ENCODE measurements around the gene LINC01488.

Gene LINC01488

DNA sequence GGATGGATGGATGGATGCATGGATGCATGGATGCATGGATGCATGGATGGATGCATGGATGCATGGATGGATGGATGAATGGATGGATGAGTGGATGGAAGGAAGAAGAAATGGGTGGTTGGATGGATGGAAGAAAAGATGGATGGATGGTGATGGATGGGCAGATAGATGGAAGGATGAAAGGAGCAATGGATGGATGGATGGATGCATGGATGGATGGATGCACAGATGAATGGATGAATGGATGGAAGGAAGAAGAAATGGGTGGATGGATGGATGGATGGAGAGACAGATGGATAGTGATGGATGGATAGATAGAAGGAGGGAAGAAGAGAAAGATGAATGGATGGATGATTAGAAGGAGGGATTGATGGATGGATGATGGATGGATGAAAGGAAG lies 30.2 kb upstream of the LINC01488 start:
- Histone ChIP-seq H3K4me3 (no peak overlapping the region), H3K9me3 (no peaks in the 10 kb centered on the region), H3K4me1 (no peaks in the 10 kb centered on the region), H3K36me3 (replicated peaks) (no peaks in the 10 kb centered on the region), H3K27me3 (ENCODE audit: low read depth) (no peaks in the 10 kb centered on the region)
- in situ Hi-C loops (cut with MboI; ENCODE audit: low sequenced_read_pairs): no loop called here
- DNase-seq (ENCODE audit: low spot score in 2 of 2): no peak

DNA sequence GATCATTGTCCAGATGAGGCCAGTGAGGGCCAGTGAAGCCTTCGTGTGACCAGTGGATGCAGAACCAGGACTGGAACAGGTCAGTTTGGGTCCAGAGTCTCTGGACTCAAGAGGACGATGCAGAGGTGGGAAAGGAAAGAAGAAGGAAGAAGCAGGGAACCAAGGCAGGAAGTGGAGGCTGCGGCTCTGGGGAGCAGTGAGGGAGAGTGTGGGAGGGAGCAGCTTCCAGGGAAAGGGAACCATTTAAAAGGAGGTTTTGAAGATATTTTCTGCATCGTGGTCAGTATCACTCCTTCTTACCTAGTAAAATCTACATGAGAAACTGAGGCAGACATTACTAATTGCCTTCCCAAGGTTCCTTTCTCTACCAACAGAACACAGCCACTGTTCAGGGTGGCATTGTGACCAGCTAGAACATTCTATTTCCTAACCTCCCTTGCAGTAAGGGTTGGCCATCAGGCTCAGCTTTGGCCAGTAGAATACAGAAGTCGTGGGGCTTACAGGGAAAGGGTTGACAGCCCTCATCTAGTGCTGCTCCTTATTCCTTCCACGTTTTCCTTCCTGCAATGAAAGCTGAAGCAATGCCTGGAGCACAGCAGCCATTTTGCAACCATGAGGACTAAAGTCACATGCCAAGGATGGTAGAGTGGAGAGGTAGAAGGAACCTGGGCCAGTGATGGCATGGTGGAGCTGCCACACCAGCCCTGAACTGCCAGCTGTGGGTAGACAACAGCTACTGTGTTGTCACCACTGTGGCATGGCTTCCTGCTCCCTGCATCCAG lies 29.1 kb upstream of the LINC01488 start:
- Histone ChIP-seq H3K9me3 (no peaks in the 10 kb centered on the region), H3K27me3 (ENCODE audit: low read depth) (no peaks in the 10 kb centered on the region), H3K4me1 (no peaks in the 10 kb centered on the region), H3K4me3 (no peak overlapping the region), H3K36me3 (replicated peaks) (no peaks in the 10 kb centered on the region)
- in situ Hi-C loops (cut with MboI; ENCODE audit: low sequenced_read_pairs): no loop called here
- DNase-seq (ENCODE audit: low spot score in 2 of 2): no peak

DNA sequence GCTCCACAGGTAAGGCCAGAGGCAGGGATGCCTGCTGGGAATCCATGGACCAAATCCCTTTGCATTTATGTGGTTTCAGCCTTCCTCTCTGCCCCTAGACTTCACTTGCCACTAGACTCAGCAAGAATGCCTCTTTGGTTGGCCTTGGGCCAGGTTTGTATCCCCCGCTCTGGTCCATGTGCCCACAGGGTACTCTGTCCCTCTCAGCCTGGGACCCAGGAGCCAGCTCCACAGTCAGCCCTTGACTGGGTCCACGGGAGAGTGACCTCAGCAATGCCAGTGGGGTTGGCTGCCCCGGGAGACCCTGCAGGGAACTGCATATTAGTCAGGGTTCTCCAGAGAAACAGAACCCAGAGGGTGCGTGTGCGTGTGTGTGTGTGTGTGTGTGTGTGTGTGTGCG lies 28.3 kb upstream of the LINC01488 start:
- H3K36me3 ChIP-seq (replicated peaks): no peaks in the 10 kb centered on the region
- no peak overlapping the region for H3K4me3 ChIP-seq
- H3K9me3 ChIP-seq: no peaks in the 10 kb centered on the region
- H3K27me3 ChIP-seq (ENCODE audit: low read depth): no peaks in the 10 kb centered on the region
- in situ Hi-C loops (cut with MboI; ENCODE audit: low sequenced_read_pairs): no loop called here
- no peaks in the 10 kb centered on the region for H3K4me1 ChIP-seq
- no peak for DNase-seq (ENCODE audit: low spot score in 2 of 2)

DNA sequence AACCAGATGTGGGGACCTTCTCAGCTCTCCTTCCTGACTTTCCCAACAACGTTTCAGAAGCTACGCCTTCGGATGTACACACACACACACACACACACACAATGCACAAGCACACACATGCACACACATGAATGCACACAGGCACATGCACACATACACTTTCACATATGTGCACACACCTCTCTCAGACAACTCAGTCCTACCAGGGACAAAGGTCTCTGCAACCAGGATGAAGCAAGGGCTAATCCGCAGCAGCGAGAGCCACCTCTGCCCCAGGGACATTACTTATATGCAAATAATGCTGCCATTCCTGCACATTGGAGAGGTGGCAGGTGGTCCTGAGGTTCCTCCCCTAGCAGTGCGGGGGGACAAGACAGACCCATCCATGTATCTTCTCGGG lies 27.4 kb upstream of the LINC01488 start:
- Histone ChIP-seq H3K27me3 (ENCODE audit: low read depth) (no peaks in the 10 kb centered on the region), H3K9me3 (no peaks in the 10 kb centered on the region), H3K4me3 (no peak overlapping the region), H3K4me1 (no peaks in the 10 kb centered on the region), H3K36me3 (replicated peaks) (no peaks in the 10 kb centered on the region)
- in situ Hi-C loops (cut with MboI; ENCODE audit: low sequenced_read_pairs): no loop called here
- DNase-seq (ENCODE audit: low spot score in 2 of 2): no peak

DNA sequence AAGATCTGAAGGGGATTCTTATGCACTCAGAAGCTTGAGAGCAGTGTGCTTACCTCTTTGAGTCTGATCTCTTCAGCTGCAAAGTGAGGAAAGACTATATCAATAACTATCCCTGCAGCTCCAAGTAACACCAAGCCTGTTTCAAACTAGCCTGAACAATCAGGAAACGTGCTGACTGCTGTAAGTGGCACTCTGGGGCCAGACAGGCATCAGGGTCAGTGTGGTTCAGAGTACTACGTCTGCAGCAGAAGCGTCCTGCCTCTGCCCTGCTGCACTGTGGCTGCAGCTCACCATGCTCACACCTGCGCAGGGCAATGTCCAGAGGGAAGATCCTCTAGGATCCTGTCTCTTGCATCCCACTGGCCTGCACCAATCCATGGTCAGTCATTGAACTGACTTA lies 25.5 kb upstream of the LINC01488 start:
- Histone ChIP-seq H3K36me3 (replicated peaks) (no peaks in the 10 kb centered on the region), H3K9me3 (0 out of 2 replicates have a peak, but pooled peaks cover under 1% of the 10 kb centered on the region), H3K27me3 (ENCODE audit: low read depth) (no peaks in the 10 kb centered on the region), H3K4me3 (no peak overlapping the region), H3K4me1 (no peaks in the 10 kb centered on the region)
- in situ Hi-C loops (cut with MboI; ENCODE audit: low sequenced_read_pairs): no loop called here
- no peak for DNase-seq (ENCODE audit: low spot score in 2 of 2)

DNA sequence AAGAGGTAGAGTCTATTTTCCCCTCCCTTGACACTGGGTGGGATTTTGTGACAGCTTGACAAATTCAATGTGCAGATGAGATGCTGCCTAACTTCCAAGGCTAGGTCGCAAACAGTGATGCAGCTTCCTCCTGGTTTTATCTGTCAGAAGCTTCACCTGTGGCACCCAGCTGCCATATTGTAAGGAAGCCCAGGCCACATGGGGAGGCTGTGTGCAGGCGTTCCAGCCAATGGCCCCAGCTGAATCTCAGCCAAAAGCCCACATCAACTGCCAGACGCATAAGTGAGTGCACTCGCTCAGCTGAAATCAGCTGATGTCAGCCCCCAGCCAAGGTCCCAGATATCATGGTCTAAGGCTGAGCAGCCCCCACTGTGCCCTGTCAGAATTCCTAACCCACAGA lies 24.8 kb upstream of the LINC01488 start:
- H3K27me3 ChIP-seq (ENCODE audit: low read depth): no peaks in the 10 kb centered on the region
- H3K9me3 ChIP-seq: 0 out of 2 replicates have a peak, but pooled peaks cover 4% of the 10 kb centered on the region
- no peaks in the 10 kb centered on the region for H3K36me3 ChIP-seq (replicated peaks)
- no peaks in the 10 kb centered on the region for H3K4me1 ChIP-seq
- no peak overlapping the region for H3K4me3 ChIP-seq
- no peak for DNase-seq (ENCODE audit: low spot score in 2 of 2)
- in situ Hi-C loops (cut with MboI; ENCODE audit: low sequenced_read_pairs): no loop called here

DNA sequence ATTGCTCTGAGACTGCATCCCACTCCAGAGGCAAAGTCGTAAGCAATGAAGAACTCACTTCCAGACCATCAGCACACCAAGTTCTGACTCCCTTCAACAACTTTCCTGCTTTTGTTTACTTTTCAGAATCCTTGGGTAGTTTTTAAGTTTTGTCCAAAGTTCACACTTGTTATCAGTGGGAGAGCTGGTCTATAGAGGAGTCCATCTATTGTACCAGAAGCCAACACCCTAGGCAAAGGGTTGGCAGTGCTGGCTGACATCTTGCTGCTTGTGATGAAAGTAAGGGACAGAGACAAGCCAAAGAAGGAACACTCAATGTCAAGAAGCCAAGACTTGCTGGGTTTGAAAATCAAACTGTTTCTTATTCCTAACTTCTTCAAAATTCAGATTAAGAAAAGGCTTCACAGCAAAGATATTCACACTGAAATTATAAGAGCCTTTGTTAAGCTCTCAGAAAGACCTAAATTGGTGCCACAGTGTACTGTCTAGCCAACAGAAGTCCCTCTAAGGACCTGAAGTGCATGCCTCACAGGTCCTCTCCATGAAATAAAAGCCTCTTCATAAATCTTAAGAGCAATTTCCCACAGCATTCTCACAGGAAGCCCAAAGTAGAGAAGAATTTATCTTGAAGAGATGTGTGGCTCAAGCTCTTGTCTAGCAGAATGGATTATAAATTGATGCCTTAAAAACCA lies 21.5 kb upstream of the LINC01488 start:
- Histone ChIP-seq H3K4me3 (no peak overlapping the region), H3K4me1 (no peaks in the 10 kb centered on the region), H3K9me3 (0 out of 2 replicates have a peak, but pooled peaks cover 4% of the 10 kb centered on the region), H3K36me3 (replicated peaks) (no peaks in the 10 kb centered on the region), H3K27me3 (ENCODE audit: low read depth) (no peaks in the 10 kb centered on the region)
- in situ Hi-C loops (cut with MboI; ENCODE audit: low sequenced_read_pairs): no loop called here
- no peak for DNase-seq (ENCODE audit: low spot score in 2 of 2)

DNA sequence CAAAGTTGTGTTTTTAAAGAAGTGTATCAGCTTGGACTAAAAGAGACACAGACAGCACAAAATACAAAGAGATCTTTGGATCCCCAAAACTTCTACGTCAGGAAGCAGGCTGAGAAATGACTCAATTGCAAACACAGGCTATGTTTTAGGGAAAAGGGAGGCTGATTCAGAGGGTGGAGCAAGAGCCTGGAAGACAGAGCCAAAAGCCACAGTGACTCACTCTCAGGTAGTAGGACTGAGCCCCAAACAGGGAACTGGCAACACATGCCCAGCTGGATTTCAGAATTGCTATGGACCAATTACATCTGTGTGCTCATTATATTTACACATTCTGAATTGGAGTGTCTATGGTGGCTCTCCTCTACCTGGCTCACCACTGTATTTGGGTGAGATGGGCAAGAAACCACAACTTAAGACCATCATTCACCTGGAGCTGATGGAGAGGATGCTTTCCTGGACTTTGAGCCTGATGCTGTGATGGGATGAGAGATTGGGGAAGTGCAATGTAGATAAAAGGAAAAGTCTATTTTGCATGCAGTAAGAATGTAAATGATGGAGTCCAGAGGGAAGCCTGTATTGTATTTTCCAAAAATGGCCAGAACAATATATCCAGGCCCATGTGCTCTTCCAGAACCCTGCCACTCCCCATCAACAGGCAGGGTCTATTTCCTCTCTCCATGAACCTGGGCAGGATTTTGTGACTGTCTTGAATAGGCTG lies 20.8 kb upstream of the LINC01488 start:
- H3K27me3 ChIP-seq (ENCODE audit: low read depth): no peaks in the 10 kb centered on the region
- no peaks in the 10 kb centered on the region for H3K36me3 ChIP-seq (replicated peaks)
- in situ Hi-C loops (cut with MboI; ENCODE audit: low sequenced_read_pairs): no loop called here
- 0 out of 2 replicates have a peak, but pooled peaks cover 4% of the 10 kb centered on the region for H3K9me3 ChIP-seq
- no peaks in the 10 kb centered on the region for H3K4me1 ChIP-seq
- no peak overlapping the region for H3K4me3 ChIP-seq
- no peak for DNase-seq (ENCODE audit: low spot score in 2 of 2)

DNA sequence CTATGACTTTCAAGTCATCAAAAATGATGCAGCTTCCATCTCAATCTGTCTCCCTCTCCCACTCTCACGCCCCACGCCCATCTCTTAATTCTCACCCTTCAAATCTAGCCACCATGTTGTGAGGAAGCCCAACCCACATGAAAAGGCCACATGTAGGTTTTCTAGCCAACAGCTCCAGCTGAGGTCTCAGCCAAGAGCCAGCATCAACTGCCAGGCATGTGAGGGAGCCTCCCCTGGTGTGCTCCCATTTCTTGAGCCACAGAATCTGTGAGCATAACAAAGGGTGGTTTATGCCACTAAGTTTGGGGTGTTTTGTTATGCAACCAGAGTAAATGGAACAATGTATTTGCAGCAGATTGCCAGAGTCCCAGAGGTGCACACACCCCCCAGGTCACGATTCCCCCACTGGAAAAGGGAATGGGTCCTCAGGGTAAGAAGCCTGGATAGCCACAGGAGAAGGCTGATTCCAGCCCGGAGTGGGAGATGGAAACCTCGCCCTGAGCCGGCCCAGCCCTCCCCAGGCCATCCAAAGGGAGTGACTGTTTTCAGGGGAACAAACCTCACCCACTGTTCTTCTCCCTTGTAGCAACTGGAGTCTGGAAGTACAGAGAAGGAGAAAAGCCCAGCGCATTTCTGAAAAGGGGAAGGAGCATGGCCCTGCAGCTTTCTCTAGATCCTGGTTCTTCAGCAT lies 20.0 kb upstream of the LINC01488 start:
- no peak for DNase-seq (ENCODE audit: low spot score in 2 of 2)
- H3K4me3 ChIP-seq: no peak overlapping the region
- in situ Hi-C loops (cut with MboI; ENCODE audit: low sequenced_read_pairs): no loop called here

DNA sequence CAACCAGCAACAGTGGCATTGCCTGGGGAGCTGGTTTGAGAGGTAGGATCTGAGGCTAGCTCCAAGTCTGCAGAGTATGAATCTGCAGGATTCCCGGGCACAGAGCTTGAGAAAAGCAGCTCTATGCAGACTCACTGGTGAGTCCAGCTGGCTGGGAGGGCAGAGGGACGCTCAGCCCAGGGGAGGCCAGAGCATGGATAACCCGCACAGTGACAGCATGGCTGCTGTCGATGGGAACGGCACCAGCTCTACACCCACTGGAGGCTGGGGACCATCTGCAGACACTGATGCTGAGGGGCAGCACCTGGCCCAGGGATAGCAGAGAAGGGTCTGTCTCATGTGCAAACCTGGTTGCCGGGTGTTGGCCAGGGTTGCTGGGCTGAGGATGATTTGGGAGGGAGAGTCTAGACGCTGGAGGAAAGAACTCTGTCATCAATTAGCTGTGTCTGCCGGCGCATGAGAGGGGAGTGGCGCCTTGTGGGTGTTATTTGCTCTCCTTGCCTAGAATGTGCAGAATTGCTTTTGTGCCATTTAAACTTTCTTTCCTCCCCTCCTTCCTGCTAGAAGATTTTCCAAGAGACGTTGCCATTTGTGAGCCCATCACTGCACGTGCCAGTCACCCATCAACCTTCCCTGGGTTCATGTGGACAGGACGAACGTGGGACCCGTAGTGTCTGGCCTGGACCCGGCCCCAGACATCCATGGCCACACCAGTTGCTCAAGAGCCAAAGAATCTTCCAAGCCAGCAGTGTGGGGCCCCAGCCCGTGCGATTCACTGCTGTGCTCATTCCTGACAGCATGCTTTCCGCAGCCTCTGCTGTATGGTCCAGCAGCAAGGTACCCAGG lies 19.1 kb upstream of the LINC01488 start:
- in situ Hi-C loops (cut with MboI; ENCODE audit: low sequenced_read_pairs): no loop called here
- no peaks in the 10 kb centered on the region for H3K4me1 ChIP-seq
- no peak overlapping the region for H3K4me3 ChIP-seq
- H3K27me3 ChIP-seq (ENCODE audit: low read depth): no peaks in the 10 kb centered on the region
- no peaks in the 10 kb centered on the region for H3K36me3 ChIP-seq (replicated peaks)
- DNase-seq (ENCODE audit: low spot score in 2 of 2): no peak
- H3K9me3 ChIP-seq: 0 out of 2 replicates have a peak, but pooled peaks cover 4% of the 10 kb centered on the region

More for the DNA sequence above, 20.0 kb upstream of the LINC01488 start:
- H3K9me3 ChIP-seq: 0 out of 2 replicates have a peak, but pooled peaks cover 4% of the 10 kb centered on the region
- H3K4me1 ChIP-seq: no peaks in the 10 kb centered on the region
- H3K27me3 ChIP-seq (ENCODE audit: low read depth): no peaks in the 10 kb centered on the region
- no peaks in the 10 kb centered on the region for H3K36me3 ChIP-seq (replicated peaks)

DNA sequence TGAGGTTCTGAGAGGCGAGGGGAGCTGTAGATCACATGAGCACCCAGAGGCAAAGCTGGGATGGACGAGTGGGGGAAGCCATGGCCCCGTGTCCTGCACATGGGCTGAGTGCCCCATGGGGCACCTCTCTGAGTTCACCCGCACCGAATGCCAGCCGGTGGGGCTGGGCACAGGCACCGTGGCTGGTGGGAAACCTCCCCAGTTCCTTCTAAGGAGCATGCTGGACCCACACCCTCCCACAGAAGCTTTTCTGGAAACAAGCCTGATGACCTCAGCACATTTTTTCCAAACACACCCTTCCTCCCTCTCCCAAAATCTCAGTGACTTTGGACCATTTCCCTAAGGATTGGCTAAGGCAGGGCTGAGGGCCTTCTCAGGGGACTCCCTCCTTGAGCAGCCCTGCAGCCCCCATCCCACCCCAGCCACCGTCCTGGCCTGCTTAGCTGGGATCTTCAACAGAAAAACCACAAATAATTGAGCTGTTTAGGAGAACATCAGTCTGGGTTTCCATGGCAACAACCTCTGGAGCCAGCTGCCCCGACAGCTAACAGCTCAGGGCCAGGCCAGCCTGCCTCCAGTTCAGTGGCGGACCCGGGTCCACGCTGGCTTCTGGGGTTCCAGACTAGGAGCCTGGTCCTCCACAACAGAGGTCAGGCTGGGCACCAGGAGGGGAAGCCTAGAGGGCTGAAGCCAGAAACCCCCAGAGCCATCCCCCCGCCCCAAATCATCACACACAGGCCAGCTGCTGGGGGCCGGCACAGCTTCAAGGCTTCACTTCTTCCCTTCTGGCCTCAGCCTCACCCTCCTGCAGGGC lies 18.1 kb upstream of the LINC01488 start:
- Histone ChIP-seq H3K4me3 (no peak overlapping the region), H3K4me1 (no peaks in the 10 kb centered on the region), H3K9me3 (0 out of 2 replicates have a peak, but pooled peaks cover 4% of the 10 kb centered on the region), H3K27me3 (ENCODE audit: low read depth) (no peaks in the 10 kb centered on the region), H3K36me3 (replicated peaks) (no peaks in the 10 kb centered on the region)
- in situ Hi-C loops (cut with MboI; ENCODE audit: low sequenced_read_pairs): no loop called here
- no peak for DNase-seq (ENCODE audit: low spot score in 2 of 2)
